CD1c-positive myeloid dendritic cell (primary cell): ENCODE results near the gene OR14A16.

Source experiments
- DNase-seq: peaks from one replicate; pipeline ENCODE4 v3.0.0-alpha.2; 2016; ENCODE audit errors: extremely low spot score

OR14A16 gene

GRCh38 chr1:247769603-247770002, 54.3 kb downstream of the OR14A16 start:
- DNase-seq: no peak
